Heart left ventricle (tissue), 16 donors: Measurements from ENCODE around the gene ZNF830. TPM values are rescaled to one million over a fixed set of nuclear protein-coding genes. Genes with fewer than 3 reads are reported as not detected.

ENCODE experiments used
- ATAC-seq, 4 donors: fragments of 200-7000 bp; cut with Tn5 transposase; one replicate each; pipeline ENCODE4 v1.9.1; 2020 to 2022; ENCODE audit warnings: moderate library complexity in 4 of 4, mild to moderate bottlenecking in 3 of 4, moderate number of reproducible peaks in 1 of 4
- DNase-seq, 5 donors: peaks; one replicate each; pipeline ENCODE4 v3.0.0-alpha.2; 2020
- H3K27ac ChIP-seq, 12 donors: fragments of 200-600 bp; sonication (generic) in 4 of 12; one replicate each; pipeline versions ENCODE4 v1.5.0 to v1.8.0; 2016 to 2022; ENCODE audit warnings: mild to moderate bottlenecking in 2 of 12
- H3K27me3 ChIP-seq, 9 donors: fragments of 200-600 bp; sonication (generic) in 2 of 9; one replicate each; pipeline versions ENCODE4 v1.5.1 to v1.8.0; 2016 to 2022; ENCODE audit warnings: mild to moderate bottlenecking in 3 of 9
- H3K36me3 ChIP-seq, 9 donors: fragments of 200-600 bp; sonication (generic) in 2 of 9; one replicate each; pipeline versions ENCODE4 v1.5.0 to v1.8.0; 2018 to 2022; ENCODE audit warnings: mild to moderate bottlenecking in 2 of 9
- H3K4me1 ChIP-seq, 12 donors: fragments of 200-600 bp; sonication (generic) in 4 of 12; one replicate each; pipeline versions ENCODE4 v1.5.0 to v1.8.0; 2016 to 2022; ENCODE audit warnings: mild to moderate bottlenecking in 3 of 12
- H3K4me3 ChIP-seq, 12 donors: fragments of 200-600 bp; sonication (generic) in 4 of 12; one replicate each; pipeline versions ENCODE4 v1.5.0 to v1.8.0; 2017 to 2022; ENCODE audit warnings: mild to moderate bottlenecking in 9 of 12, moderate library complexity in 4 of 12
- H3K9me3 ChIP-seq, 12 donors: fragments of 200-600 bp; sonication (generic) in 4 of 12; one replicate each; pipeline versions ENCODE4 v1.5.0 to v1.8.0; 2016 to 2022; ENCODE audit warnings: mild to moderate bottlenecking in 1 of 12
- CTCF ChIP-seq, 12 donors: fragments of 200-600 bp; sonication (generic) in 4 of 12; IDR thresholded peaks; one replicate each; pipeline versions ENCODE4 v1.5.0 to v1.8.0; 2018 to 2022; ENCODE audit warnings: antibody characterized with exemption in 12 of 12, mild to moderate bottlenecking in 5 of 12
- POLR2A ChIP-seq, 2 donors: fragments of 450-650 bp; IDR thresholded peaks; one replicate each; pipeline ENCODE4 v1.6.1; 2017; ENCODE audit warnings: antibody characterized with exemption in 2 of 2, mild to moderate bottlenecking in 2 of 2, moderate library complexity in 2 of 2
- WGBS, 4 donors: extraction: QIAGEN DNeasy Blood & Tissue Kit in 2 of 4; methylation state at CpG; one replicate each; pipeline versions ENCODE4 v1.1.5 to v1.1.7; 2013 to 2018; 5-methylcytosine and 5-hydroxymethylcytosine counted together
- intact Hi-C, 10 donors: fragments of 100-400 bp; cut with DNase I; formaldehyde crosslinking; loops; one replicate each; pipeline versions ENCODE4 v1.11.1 to v1.14.2; 2022
- long read RNA-seq, 3 donors: library from polyadenylated mRNA; unstranded; transcript quantifications; one replicate each; pipeline ENCODE4 v2.0.0, GENCODE V29; 2020 to 2021
- polyA plus RNA-seq, 2 donors: library from polyadenylated mRNA; stranded (reverse); fragments of 200-250 nt; gene quantifications; one replicate each; pipeline ENCODE4 v1.2.3, GENCODE V29; 2013
- total RNA-seq, 9 donors: library from RNA; depleted of rRNA in 2 of 9; stranded (reverse); fragments of >200 nt in 2 of 9; fragmentation: NEBNext Ultra II Directional in 3 of 9; extraction: Animal tissue kit (Norgen Biotek cat#: 25700) in 3 of 9; gene quantifications; one replicate each; pipeline versions ENCODE4 v1.1.0 to v1.2.4, GENCODE V29; 2016 to 2023
- donor health status: ischemic (EF 13 %, LVEDD 7.1; RV severe dilation, severe dysfunction).
- donor health status: healthy with polysubstance abuse.
- donor health status: DM: no; HTN: yes; CAD: no.
- donor health status: DM: no; HTN: no; CAD: no.
- donor health status: ischemic (EF 25% LVEDD 6.9; RV normal size, moderate dysfunction).
- donor health status: ischemic (EF 25% LVEDD 5.7; RV mildly dilated, moderate dysfunction).
- donor health status: healthy.
- donor health status: DM: yes; HTN: yes; CAD: no.
- donor health status: ischemic (EF 35%, LVEDD 5.7; RV mildly dilated, moderate dysfunction).
- donor health status: nonischemic (EF 11% LVEDD 7.7; RV severe dilation, severe dysfunction).
- donor health status: DM: yes; HTN: yes; CAD: no.
- donor health status: PGD.
- donor health status: ischemic (EF 29% LVEDD 5.4; RV normal size, mild dysfunction).
- donor health status: nonischemic (EF 23%, LVEDD 6.1; RV moderate dilation, normal function).

The ZNF830 gene
- total RNA-seq (10 to 100 TPM in 1 of 9 donors, 1 to 10 TPM in 8; 5.7 to 10.1 (median 7.9) TPM), polyA plus RNA-seq (1 to 10 TPM; 5.4 to 8.4 TPM)
- long read RNA-seq, donor 1, transcript ZNF830-201 (1 exons, 2,246 nt): major isoform, 5 of 5 reads
- long read RNA-seq, donor 1, partial matches to known transcripts: 0 of 5 reads
- long read RNA-seq, donor 1, other reads (novel, unspliced or antisense): 0 of 5 reads
- long read RNA-seq, donor 2, transcript ZNF830-201 (1 exons, 2,246 nt): major isoform, 25 of 25 reads
- long read RNA-seq, donor 2, partial matches to known transcripts: 0 of 25 reads
- long read RNA-seq, donor 2, other reads (novel, unspliced or antisense): 0 of 25 reads
- long read RNA-seq, donor 3, transcript ZNF830-201 (1 exons, 2,246 nt): major isoform, 6 of 6 reads
- long read RNA-seq, donor 3, partial matches to known transcripts: 0 of 6 reads
- long read RNA-seq, donor 3, other reads (novel, unspliced or antisense): 0 of 6 reads

GRCh38 chr17:34961093-34961911 is at the start of gene ZNF830, which contains the start of gene CCT6B:
TSS of gene ZNF830 (plus strand) at chr17:34961540. CDS start at chr17:34961567, 27 bp downstream.
TSS of gene CCT6B (minus strand) at chr17:34961460. CDS start at chr17:34961393, 67 bp downstream.
- WGBS, 4 donors: 0 to 1% (median 0%) methylated on average over 57 to 65 of the region's 65 CpGs
- peak in 1 of 2 donors; percentile 58 for TF ChIP-seq POLR2A (IDR thresholded peaks at IDR 0.05)
- peak in 2 of 12 donors; percentile 4 to 5 for TF ChIP-seq CTCF (IDR thresholded peaks at IDR 0.05)
- peak within 1 kb of the TSS; percentile 46 to 97 (median 88) for H3K4me3 ChIP-seq

GRCh38 chr17:34913001-34913400 is 48.3 kb upstream of the ZNF830 start:
- no peaks in the 10 kb centered on the region for H3K36me3 ChIP-seq
- DNase-seq (no peak), ATAC-seq (no peak)
- no peaks in the 10 kb centered on the region for H3K9me3 ChIP-seq
- 42 to 96% (median 66%) methylated on average over 1 of the region's 1 CpG for WGBS, 4 donors
- intact Hi-C loops: no loop called here
- no peak overlapping the region for H3K27ac ChIP-seq
- TF ChIP-seq POLR2A (IDR thresholded peaks at IDR 0.05) (no peak), CTCF (IDR thresholded peaks at IDR 0.05) (no peak)
- H3K27me3 ChIP-seq: no peaks in the 10 kb centered on the region
- no peaks in the 10 kb centered on the region for H3K4me1 ChIP-seq
- no peak overlapping the region for H3K4me3 ChIP-seq

More at GRCh38 chr17:34961093-34961911, at the start of gene ZNF830, which contains the start of gene CCT6B:
- no peaks in the 10 kb centered on the region for H3K9me3 ChIP-seq
- intact Hi-C loops: loop anchor here in 5 of 10 donors (1.0 to 10.0 kb wide), 4 partner anchors 19 to 613 kb away; partner anchors contain the start of genes LIG3 (in 4 of the 5), SLFN5 (in 2 of the 5) and PEX12 (in 1 of the 5)
- no peaks in the 10 kb centered on the region for H3K27me3 ChIP-seq
- peaks cover 0 to 27% (median 21%) of the 10 kb centered on the region in 12 donors for H3K4me1 ChIP-seq
- peaks cover 0 to 37% (median 31%) of the 10 kb centered on the region in 9 donors for H3K36me3 ChIP-seq
- DNase-seq: peak; percentile 93 to 95 (median 93)
- peak; percentile 97 to 99 (median 98) for ATAC-seq
- peak within 1 kb of the TSS; percentile 90 to 98 (median 96) for H3K27ac ChIP-seq

- Histone ChIP-seq H3K4me3 (no peak overlapping the region), H3K9me3 (no peaks in the 10 kb centered on the region), H3K27ac (no peak overlapping the region), H3K27me3 (no peaks in the 10 kb centered on the region), H3K4me1 (no peaks in the 10 kb centered on the region), H3K36me3 (no peaks in the 10 kb centered on the region)
- 60 to 75% (median 70%) methylated on average over 2 of the region's 2 CpGs for WGBS, 4 donors
- no peak for ATAC-seq
- no peak for TF ChIP-seq CTCF (IDR thresholded peaks at IDR 0.05)
- TF ChIP-seq POLR2A (IDR thresholded peaks at IDR 0.05): no peak
- intact Hi-C loops: no loop called here
- DNase-seq: no peak
Observed at GRCh38 chr17:34916120-34916519, 45.2 kb upstream of the ZNF830 start.
